Upper lobe of left lung (tissue), 6 donors: ENCODE results near the gene CGRRF1. TPM values are rescaled to one million over a fixed set of nuclear protein-coding genes. Genes with fewer than 3 reads are reported as not detected.

Source experiments
- ATAC-seq, 2 donors: fragments of 200-7000 bp; cut with Tn5 transposase; one replicate each; pipeline ENCODE4 v1.9.1; 2022; ENCODE audit warnings: mild to moderate bottlenecking in 2 of 2, moderate library complexity in 2 of 2; ENCODE audit not compliant: low FRiP score in 2 of 2
- DNase-seq, 2 donors: peaks; one replicate each; pipeline ENCODE4 v3.0.0-alpha.2; 2019 to 2020
- H3K27ac ChIP-seq, 4 donors: fragments of 200-600 bp; sonication (generic); one replicate each; pipeline ENCODE4 v1.5.1; 2016 to 2019
- H3K27me3 ChIP-seq, 4 donors: fragments of 200-600 bp; sonication (generic); one replicate each; pipeline ENCODE4 v1.5.1; 2017 to 2019
- H3K36me3 ChIP-seq, 4 donors: fragments of 200-600 bp; sonication (generic); one replicate each; pipeline ENCODE4 v1.5.1; 2016 to 2019
- H3K4me1 ChIP-seq, 4 donors: fragments of 200-600 bp; sonication (generic); one replicate each; pipeline ENCODE4 v1.5.1; 2018 to 2019
- H3K4me3 ChIP-seq, 4 donors: fragments of 200-600 bp; sonication (generic); one replicate each; pipeline ENCODE4 v1.5.1; 2017 to 2019; ENCODE audit warnings: mild to moderate bottlenecking in 2 of 4, moderate library complexity in 1 of 4
- H3K9me3 ChIP-seq, 4 donors: fragments of 200-600 bp; sonication (generic); one replicate each; pipeline ENCODE4 v1.5.1; 2018 to 2019
- EP300 ChIP-seq, 4 donors: sonication (generic); formaldehyde crosslinking; IDR thresholded peaks; one replicate each; pipeline ENCODE4 v1.5.1; 2017; ENCODE audit warnings: antibody characterized with exemption in 4 of 4, control low read depth in 2 of 4
- POLR2A ChIP-seq, 4 donors: fragments of 450-650 bp; IDR thresholded peaks; one replicate each; pipeline ENCODE4 v1.5.1; 2016 to 2017; ENCODE audit warnings: antibody characterized with exemption in 4 of 4, mild to moderate bottlenecking in 2 of 4
- POLR2AphosphoS5 ChIP-seq, 2 donors: sonication (generic); formaldehyde crosslinking; IDR thresholded peaks; one replicate each; pipeline ENCODE4 v1.5.1; 2017; ENCODE audit warnings: antibody characterized with exemption in 2 of 2
- WGBS, 2 donors: methylation state at CpG; one replicate each; pipeline ENCODE4 v1.1.5; 2017 to 2018; 5-methylcytosine and 5-hydroxymethylcytosine counted together
- total RNA-seq, 6 donors: library from RNA; depleted of rRNA in 4 of 6; stranded (reverse); fragments of >200 nt in 4 of 6; gene quantifications; one replicate each; pipeline versions ENCODE4 v1.1.0 to v1.2.1, GENCODE V29; 2016 to 2021
- TF ChIP-seq, protein P1 (sequence below), 6 experiments: fragments of 450-650 bp in 4 of 6; fragments of 200-600 bp in 2 of 6; sonication (generic) in 2 of 6; IDR thresholded peaks; one replicate each; pipeline ENCODE4 v1.5.1; 2016 to 2019; ENCODE audit warnings: antibody characterized with exemption in 6 of 6
- donor health status: DM: no; HTN: no; CAD: no; lungs with moderate emphysema.
- donor health status: DM: no; HTN: yes; CAD: no; lungs with severe emphysema.

Gene CGRRF1
- total RNA-seq, 6 donors from 2014 or later: 2.1 to 24.0 (median 16.7) TPM

DNA sequence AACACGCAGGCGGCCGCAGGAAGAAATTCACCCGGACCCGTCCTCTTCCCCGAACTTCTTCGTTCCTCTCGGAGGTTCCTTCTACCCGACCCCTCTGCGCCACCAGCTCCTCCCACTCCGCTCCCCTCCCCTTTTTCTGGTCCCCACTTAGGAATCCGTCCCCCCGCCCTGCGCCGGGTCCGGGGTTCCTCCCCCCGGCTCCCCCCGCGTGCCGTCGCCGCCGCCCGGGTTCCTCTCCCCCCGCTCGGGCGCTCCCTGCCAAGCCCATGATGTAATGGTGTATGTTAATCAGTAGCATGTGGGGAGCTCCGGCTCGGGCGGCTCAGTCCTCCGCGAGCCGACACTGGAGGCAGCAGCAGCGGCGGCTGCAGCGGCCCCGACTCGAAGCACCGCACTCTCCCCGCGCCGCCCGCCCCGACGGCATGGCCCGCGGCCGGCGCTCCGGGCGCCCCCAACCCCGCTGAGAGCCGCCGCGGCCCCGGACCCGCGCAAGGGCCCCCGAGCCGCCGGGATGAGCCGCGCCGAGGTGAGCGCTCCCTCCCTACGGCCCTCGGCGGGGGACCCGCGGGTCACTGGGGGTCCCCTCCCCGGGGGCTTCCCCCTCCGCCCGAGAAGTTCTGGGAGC lies 56.2 kb downstream of the CGRRF1 start:
- DNase-seq: peak; percentile 94 to 96
- Histone ChIP-seq H3K9me3 (no peaks in the 10 kb centered on the region), H3K4me1 (peaks cover 16 to 36% (median 27%) of the 10 kb centered on the region in 4 donors), H3K4me3 (peak overlapping the region; percentile 50 to 82 (median 68)), H3K36me3 (no peaks in the 10 kb centered on the region), H3K27ac (peak overlapping the region; percentile 96 to 99 (median 98)), H3K27me3 (peaks cover 0 to 9% (median 0%) of the 10 kb centered on the region in 4 donors)
- peak; percentile 85 to 93 for ATAC-seq
- TF ChIP-seq EP300 (IDR thresholded peaks at IDR 0.05) (peak in 1 of 4 donors; percentile 56), POLR2AphosphoS5 (IDR thresholded peaks at IDR 0.05) (peak; percentile 80 to 88), POLR2A (IDR thresholded peaks at IDR 0.05) (peak in 3 of 4 donors; percentile 33 to 79 (median 66))
- TF ChIP-seq, protein P1, sequence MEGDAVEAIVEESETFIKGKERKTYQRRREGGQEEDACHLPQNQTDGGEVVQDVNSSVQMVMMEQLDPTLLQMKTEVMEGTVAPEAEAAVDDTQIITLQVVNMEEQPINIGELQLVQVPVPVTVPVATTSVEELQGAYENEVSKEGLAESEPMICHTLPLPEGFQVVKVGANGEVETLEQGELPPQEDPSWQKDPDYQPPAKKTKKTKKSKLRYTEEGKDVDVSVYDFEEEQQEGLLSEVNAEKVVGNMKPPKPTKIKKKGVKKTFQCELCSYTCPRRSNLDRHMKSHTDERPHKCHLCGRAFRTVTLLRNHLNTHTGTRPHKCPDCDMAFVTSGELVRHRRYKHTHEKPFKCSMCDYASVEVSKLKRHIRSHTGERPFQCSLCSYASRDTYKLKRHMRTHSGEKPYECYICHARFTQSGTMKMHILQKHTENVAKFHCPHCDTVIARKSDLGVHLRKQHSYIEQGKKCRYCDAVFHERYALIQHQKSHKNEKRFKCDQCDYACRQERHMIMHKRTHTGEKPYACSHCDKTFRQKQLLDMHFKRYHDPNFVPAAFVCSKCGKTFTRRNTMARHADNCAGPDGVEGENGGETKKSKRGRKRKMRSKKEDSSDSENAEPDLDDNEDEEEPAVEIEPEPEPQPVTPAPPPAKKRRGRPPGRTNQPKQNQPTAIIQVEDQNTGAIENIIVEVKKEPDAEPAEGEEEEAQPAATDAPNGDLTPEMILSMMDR (IDR thresholded peaks at IDR 0.05): peak in 1 of 6 experiments; percentile 8
- WGBS, 2 donors: 1 to 3% methylated on average over 12 to 48 of the region's 73 CpGs

DNA sequence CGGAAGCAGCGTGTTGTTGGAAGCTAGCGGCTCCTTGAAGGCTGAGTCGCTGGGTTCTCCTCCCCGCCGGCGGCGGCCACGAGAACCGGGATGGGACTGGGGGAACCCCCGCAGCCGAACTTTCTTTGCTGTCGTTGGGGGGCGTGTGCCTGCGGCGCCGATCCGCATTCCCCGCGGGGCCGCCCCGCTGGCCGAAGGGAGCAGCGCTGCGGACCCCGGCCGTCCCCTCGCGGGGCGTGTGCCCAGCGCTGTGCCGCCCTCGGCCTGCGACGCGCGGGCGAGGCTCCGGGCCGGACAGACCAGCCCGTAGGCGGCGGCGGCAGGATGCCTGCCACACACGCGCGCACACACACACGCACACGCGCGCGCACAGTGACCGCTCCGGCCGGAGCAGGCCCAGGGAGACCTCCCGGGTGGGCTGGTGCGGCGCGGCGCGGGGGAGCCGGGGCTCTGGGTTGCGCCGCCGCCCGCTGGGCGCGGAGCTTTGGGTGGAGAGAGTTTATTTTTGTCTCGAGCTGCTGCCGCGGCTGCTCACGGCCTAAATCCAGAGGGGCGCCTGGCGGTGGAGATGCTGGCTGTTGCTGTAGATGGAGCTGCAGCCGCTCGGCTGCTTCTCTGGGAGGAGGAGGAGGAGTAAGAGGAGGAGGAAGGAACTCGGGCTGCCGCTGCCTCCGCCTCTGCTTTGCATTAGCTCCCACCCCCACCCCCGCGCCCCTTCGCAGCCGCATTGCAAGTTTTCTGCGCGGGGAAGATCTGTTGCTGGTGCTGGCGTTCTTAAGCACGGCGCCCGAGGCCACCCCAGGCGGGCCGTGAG lies 56.9 kb downstream of the CGRRF1 start, which contains the start of gene SAMD4A:
Gene SAMD4A, plus strand, starts transcription at position 719 of the 814 bp plus-strand sequence. CDS start 789 bp downstream, outside the sequence.
- ATAC-seq (peak; percentile 59), DNase-seq (peak; percentile 80 to 92)
- H3K4me1 ChIP-seq: peaks cover 16 to 36% (median 27%) of the 10 kb centered on the region in 4 donors
- no peaks in the 10 kb centered on the region for H3K9me3 ChIP-seq
- peak within 1 kb of the TSS; percentile 96 to 99 (median 98) for H3K27ac ChIP-seq
- WGBS, 2 donors: 0 to 13% methylated on average over 3 to 38 of the region's 91 CpGs
- no peaks in the 10 kb centered on the region for H3K36me3 ChIP-seq
- H3K4me3 ChIP-seq: peak within 1 kb of the TSS; percentile 43 to 82 (median 60)
- H3K27me3 ChIP-seq: peaks cover 0 to 9% (median 0%) of the 10 kb centered on the region in 4 donors
- TF ChIP-seq, protein P1 (IDR thresholded peaks at IDR 0.05): peak; percentile 15 to 54 (median 42)
- TF ChIP-seq EP300 (IDR thresholded peaks at IDR 0.05) (no peak), POLR2A (IDR thresholded peaks at IDR 0.05) (peak in 3 of 4 donors; percentile 32 to 63 (median 60)), POLR2AphosphoS5 (IDR thresholded peaks at IDR 0.05) (peak in 1 of 2 donors; percentile 52)

DNA sequence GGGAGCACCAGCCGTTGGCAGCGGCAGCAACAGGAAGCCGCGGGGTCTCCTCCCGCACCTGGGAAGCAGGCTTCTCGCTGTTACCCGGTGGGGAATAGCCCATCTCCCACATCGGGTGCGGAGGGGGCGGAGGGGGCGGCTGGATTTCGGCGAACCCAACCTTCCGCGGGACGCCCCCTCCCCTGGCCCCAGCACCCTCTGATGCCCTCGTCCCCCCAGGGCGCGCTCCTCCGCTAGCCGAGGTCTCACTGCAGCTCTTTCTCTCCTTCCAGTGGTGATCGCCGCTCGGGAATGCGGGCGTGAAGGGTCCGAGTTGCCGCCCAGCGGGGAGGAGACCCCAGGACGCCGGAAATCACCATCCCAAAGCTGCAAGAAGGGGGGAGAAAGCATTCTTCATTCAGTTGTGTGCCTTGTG lies 57.5 kb downstream of the CGRRF1 start:
- Histone ChIP-seq H3K27me3 (peaks cover 0 to 9% (median 0%) of the 10 kb centered on the region in 4 donors), H3K27ac (peak overlapping the region; percentile 96 to 99 (median 98)), H3K4me1 (peaks cover 16 to 36% (median 27%) of the 10 kb centered on the region in 4 donors), H3K4me3 (peak overlapping the region; percentile 43 to 82 (median 60)), H3K36me3 (no peaks in the 10 kb centered on the region), H3K9me3 (peaks cover 0 to 3% (median under 1%) of the 10 kb centered on the region in 4 donors)
- TF ChIP-seq POLR2A (IDR thresholded peaks at IDR 0.05): no peak
- TF ChIP-seq POLR2AphosphoS5 (IDR thresholded peaks at IDR 0.05): no peak
- TF ChIP-seq, protein P1 (IDR thresholded peaks at IDR 0.05): no peak
- TF ChIP-seq EP300 (IDR thresholded peaks at IDR 0.05): no peak
- 0 to 4% methylated on average over 11 to 20 of the region's 31 CpGs for WGBS, 2 donors
- DNase-seq: peak; percentile 23 to 90
- peak in 1 of 2 donors; percentile 2 for ATAC-seq

DNA sequence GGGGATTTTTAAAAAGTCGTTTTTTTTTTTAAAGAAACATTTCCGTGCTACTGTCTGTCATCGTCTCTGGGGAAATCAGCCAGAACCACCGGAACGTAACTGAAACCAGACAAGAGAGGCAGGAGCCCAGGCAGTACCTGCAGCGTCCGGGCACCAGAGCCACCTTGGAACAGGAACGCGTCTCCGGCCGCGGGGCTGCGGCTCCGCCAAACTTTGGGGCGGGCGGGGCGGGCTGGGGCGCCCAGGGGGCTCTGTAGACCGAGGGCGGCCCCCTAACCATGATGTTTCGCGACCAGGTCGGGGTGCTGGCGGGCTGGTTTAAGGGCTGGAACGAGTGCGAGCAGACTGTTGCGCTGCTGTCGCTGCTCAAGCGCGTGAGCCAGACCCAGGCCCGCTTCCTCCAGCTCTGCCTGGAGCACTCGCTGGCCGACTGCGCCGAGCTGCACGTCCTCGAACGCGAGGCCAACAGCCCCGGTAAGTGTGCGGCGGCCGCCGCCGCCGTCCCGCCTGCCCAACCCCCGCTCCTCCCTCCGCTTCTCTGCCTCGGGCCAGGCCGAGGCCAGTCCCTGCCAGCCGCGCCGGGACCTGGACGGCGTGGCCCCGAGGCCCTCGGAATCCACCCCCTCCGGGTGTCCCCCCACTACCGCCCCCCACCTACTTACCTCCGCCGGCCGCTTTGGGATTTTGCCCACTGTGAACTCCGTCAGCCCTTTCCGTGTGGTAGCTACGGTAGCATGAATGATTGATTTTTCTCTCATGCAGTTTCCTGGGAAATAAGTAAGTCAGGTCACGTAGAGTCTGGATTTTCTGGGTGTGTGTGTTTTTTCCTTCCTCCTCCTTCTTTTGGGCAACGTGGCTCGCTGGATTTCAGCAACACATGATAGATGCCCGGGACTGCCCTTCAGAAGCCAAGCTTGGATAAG lies 58.2 kb downstream of the CGRRF1 start:
- DNase-seq (peak; percentile 44 to 90), ATAC-seq (peak; percentile 6 to 27)
- 0 to 2% methylated on average over 16 to 27 of the region's 70 CpGs for WGBS, 2 donors
- Histone ChIP-seq H3K4me3 (peak overlapping the region; percentile 43 to 82 (median 60)), H3K27ac (peak overlapping the region; percentile 96 to 99 (median 98)), H3K27me3 (peaks cover 0 to 9% (median 0%) of the 10 kb centered on the region in 4 donors), H3K4me1 (peaks cover 16 to 36% (median 27%) of the 10 kb centered on the region in 4 donors), H3K9me3 (peaks cover 0 to 9% (median 4%) of the 10 kb centered on the region in 4 donors), H3K36me3 (no peaks in the 10 kb centered on the region)
- TF ChIP-seq, protein P1 (IDR thresholded peaks at IDR 0.05): no peak
- TF ChIP-seq EP300 (IDR thresholded peaks at IDR 0.05) (no peak), POLR2AphosphoS5 (IDR thresholded peaks at IDR 0.05) (no peak), POLR2A (IDR thresholded peaks at IDR 0.05) (no peak)
